Neural progenitor cell (in vitro differentiated cells): Measurements from ENCODE around the gene HFE. TPM values are rescaled to one million over a fixed set of nuclear protein-coding genes. Genes with fewer than 3 reads are reported as not detected.
"Not testable (repeated sequence)": the region's sequence is repeated elsewhere in the genome, so short reads cannot be mapped to it uniquely, and the experiment has no call there.

Experiments used
- DNase-seq: peaks from one replicate; pipeline ENCODE4 v3.0.0-alpha.2; 2016; ENCODE audit warnings: low spot score
- H2AFZ ChIP-seq: fragments of 200-600 bp; sonication (generic); replicated peaks from 2 replicates; pipeline ENCODE4 v1.6.1; 2016; ENCODE audit warnings: antibody characterized with exemption
- H3F3A ChIP-seq: fragments of 200-600 bp; sonication (generic); 2 replicates; pipeline ENCODE4 v1.6.1; 2016; ENCODE audit warnings: antibody characterized with exemption, low read depth
- H3K27ac ChIP-seq: fragments of 200-600 bp; sonication (generic); 2 replicates; pipeline ENCODE4 v1.5.1; 2016; ENCODE audit warnings: mild to moderate bottlenecking
- H3K27me3 ChIP-seq: fragments of 200-600 bp; sonication (generic); 2 replicates; pipeline ENCODE4 v1.6.1; 2016; ENCODE audit warnings: mild to moderate bottlenecking, moderate library complexity
- H3K36me3 ChIP-seq: fragments of 200-600 bp; sonication (generic); 2 replicates; pipeline ENCODE4 v1.5.1; 2016
- H3K4me1 ChIP-seq: fragments of 200-600 bp; sonication (generic); 2 replicates; pipeline ENCODE4 v1.6.1; 2016; ENCODE audit warnings: mixed run types
- H3K4me2 ChIP-seq: fragments of 200-600 bp; sonication (generic); 2 replicates; pipeline ENCODE4 v1.6.1; 2016
- H3K4me3 ChIP-seq: fragments of 200-600 bp; sonication (generic); 2 replicates; pipeline ENCODE4 v1.5.1; 2016
- H3K79me2 ChIP-seq: fragments of 200-600 bp; sonication (generic); 2 replicates; pipeline ENCODE4 v1.6.1; 2016; ENCODE audit warnings: low read depth
- H3K9ac ChIP-seq: fragments of 200-600 bp; sonication (generic); 2 replicates; pipeline ENCODE4 v1.6.1; 2016
- H3K9me3 ChIP-seq: fragments of 200-600 bp; sonication (generic); 2 replicates; pipeline ENCODE4 v1.5.1; 2016; ENCODE audit warnings: low read depth
- H4K20me1 ChIP-seq: fragments of 200-600 bp; sonication (generic); 2 replicates; pipeline ENCODE4 v1.6.1; 2016; ENCODE audit warnings: low read depth
- H3K27ac Mint-ChIP-seq: 3 replicates; pipeline ENCODE4 v1.8.0; 2021; ENCODE audit warnings: mixed read lengths
- H3K27me3 Mint-ChIP-seq: 2 replicates; pipeline ENCODE4 v1.8.0; 2022; ENCODE audit warnings: low read depth, mild to moderate bottlenecking, inconsistent platforms, moderate library complexity, mixed read lengths; ENCODE audit not compliant: insufficient read depth
- H3K36me3 Mint-ChIP-seq: 3 replicates; pipeline ENCODE4 v1.8.0; 2021; ENCODE audit warnings: mixed read lengths
- H3K4me1 Mint-ChIP-seq: 3 replicates; pipeline ENCODE4 v1.8.0; 2021; ENCODE audit warnings: mixed read lengths
- H3K4me3 Mint-ChIP-seq: 3 replicates; pipeline ENCODE4 v1.8.0; 2021; ENCODE audit warnings: mild to moderate bottlenecking, moderate library complexity, mixed read lengths
- H3K9me3 Mint-ChIP-seq: 3 replicates; pipeline ENCODE4 v1.8.0; 2020; ENCODE audit warnings: mixed read lengths
- CTCF ChIP-seq: fragments of 200-600 bp; sonication (generic); IDR thresholded peaks from 2 replicates; pipeline ENCODE4 v1.5.1; 2017; ENCODE audit warnings: antibody characterized with exemption, mild to moderate bottlenecking
- EZH2 ChIP-seq: fragments of 200-600 bp; sonication (generic); IDR thresholded peaks from 2 replicates; pipeline ENCODE4 v1.6.1; 2017; ENCODE audit warnings: antibody characterized with exemption, mild to moderate bottlenecking, moderate library complexity
- EZH2phosphoT487 ChIP-seq: fragments of 200-600 bp; sonication (generic); IDR thresholded peaks from 2 replicates; pipeline ENCODE4 v1.6.1; 2017; ENCODE audit warnings: antibody characterized with exemption
- total RNA-seq: library from RNA; depleted of rRNA; stranded (reverse); fragments of >200 nt; gene quantifications from 2 replicates; pipeline ENCODE4 v1.2.3, GENCODE V29; 2015; ENCODE audit warnings: low replicate concordance

HFE gene
- total RNA-seq, 1 donor from 2014 or later = 0.43 TPM

GRCh38 chr6:26116267-26116666, 29.0 kb downstream of the HFE start:
- no peaks in the 10 kb centered on the region for H3K9me3 Mint-ChIP-seq
- H3F3A ChIP-seq = peaks cover 8% of the 10 kb centered on the region
- H3K4me3 Mint-ChIP-seq = no peak overlapping the region
- peaks cover 8% of the 10 kb centered on the region for H3K4me1 ChIP-seq
- no peak overlapping the region for H3K27ac Mint-ChIP-seq
- TF ChIP-seq CTCF = no peak
- TF ChIP-seq EZH2 = no peak
- TF ChIP-seq EZH2phosphoT487 = no peak
- H3K27me3 Mint-ChIP-seq = no peaks in the 10 kb centered on the region
- H3K9ac ChIP-seq = no peak overlapping the region
- peaks cover 13% of the 10 kb centered on the region for H3K4me1 Mint-ChIP-seq
- no peak overlapping the region for H2AFZ ChIP-seq
- H3K27me3 ChIP-seq = no peaks in the 10 kb centered on the region
- no peaks in the 10 kb centered on the region for H4K20me1 ChIP-seq
- H3K79me2 ChIP-seq = no peaks in the 10 kb centered on the region
- H3K36me3 Mint-ChIP-seq = no peaks in the 10 kb centered on the region
- H3K4me3 ChIP-seq = no peak overlapping the region
- H3K36me3 ChIP-seq = no peaks in the 10 kb centered on the region
- H3K4me2 ChIP-seq = no peak overlapping the region
- no peak overlapping the region for H3K27ac ChIP-seq
- H3K9me3 ChIP-seq = no peaks in the 10 kb centered on the region
- no peak for DNase-seq

- Histone ChIP-seq H3K36me3 (no peaks in the 10 kb centered on the region), H3K9me3 (no peaks in the 10 kb centered on the region), H3K27me3 (no peaks in the 10 kb centered on the region), H3K27ac (no peak overlapping the region), H3K4me1 (peaks cover 16% of the 10 kb centered on the region), H3K4me3 (no peak overlapping the region), H2AFZ (no peak overlapping the region), H4K20me1 (no peaks in the 10 kb centered on the region), H3F3A (peaks cover 31% of the 10 kb centered on the region), H3K9ac (no peak overlapping the region), H3K79me2 (peaks cover under 1% of the 10 kb centered on the region), H3K4me2 (no peak overlapping the region)
- no peak for TF ChIP-seq EZH2
- no peak for TF ChIP-seq EZH2phosphoT487
- TF ChIP-seq CTCF = no peak
- H3K4me3 Mint-ChIP-seq = no peak overlapping the region
- DNase-seq = peak; percentile 33
- H3K36me3 Mint-ChIP-seq = no peaks in the 10 kb centered on the region
- peaks cover 8% of the 10 kb centered on the region for H3K27me3 Mint-ChIP-seq
- H3K27ac Mint-ChIP-seq = no peak overlapping the region
- H3K4me1 Mint-ChIP-seq = peaks cover 25% of the 10 kb centered on the region
- no peaks in the 10 kb centered on the region for H3K9me3 Mint-ChIP-seq
These were observed 31.8 kb downstream of the HFE start for GRCh38 chr6:26118999-26119398.

- Histone ChIP-seq H3F3A (peaks cover 43% of the 10 kb centered on the region), H4K20me1 (peaks cover 11% of the 10 kb centered on the region), H3K4me1 (peaks cover 16% of the 10 kb centered on the region), H3K27ac (peak overlapping the region; percentile 44), H3K79me2 (peaks cover 12% of the 10 kb centered on the region)
- not testable (repeated sequence) for H3K27ac Mint-ChIP-seq, DNase-seq, H3K9me3 ChIP-seq, H3K4me3 ChIP-seq, H3K4me3 Mint-ChIP-seq, H3K27me3 ChIP-seq, H3K9ac ChIP-seq, H3K36me3 Mint-ChIP-seq, H2AFZ ChIP-seq, H3K36me3 ChIP-seq, H3K4me2 ChIP-seq, H3K9me3 Mint-ChIP-seq
- peaks cover 22% of the 10 kb centered on the region for H3K4me1 Mint-ChIP-seq
- H3K27me3 Mint-ChIP-seq = peaks cover 13% of the 10 kb centered on the region
These were observed 32.9 kb downstream of the HFE start for GRCh38 chr6:26120115-26120514.

GRCh38 chr6:26120807-26121140, 33.5 kb downstream of the HFE start:
- DNase-seq = no peak
- no peaks in the 10 kb centered on the region for H3K36me3 ChIP-seq
- no peaks in the 10 kb centered on the region for H3K27me3 ChIP-seq
- H3K36me3 Mint-ChIP-seq = peaks cover 2% of the 10 kb centered on the region
- H3K27ac Mint-ChIP-seq = peak overlapping the region; percentile 51
- H3K4me1 Mint-ChIP-seq = peaks cover 19% of the 10 kb centered on the region
- H3K9ac ChIP-seq = no peak overlapping the region
- H3F3A ChIP-seq = peaks cover 49% of the 10 kb centered on the region
- no peak overlapping the region for H3K4me2 ChIP-seq
- H3K27ac ChIP-seq = peak overlapping the region; percentile 44
- H3K79me2 ChIP-seq = peaks cover 18% of the 10 kb centered on the region
- H4K20me1 ChIP-seq = peaks cover 17% of the 10 kb centered on the region
- peaks cover 16% of the 10 kb centered on the region for H3K4me1 ChIP-seq
- H3K4me3 ChIP-seq = no peak overlapping the region
- peaks cover 13% of the 10 kb centered on the region for H3K27me3 Mint-ChIP-seq
- H3K4me3 Mint-ChIP-seq = no peak overlapping the region
- H3K9me3 ChIP-seq = no peaks in the 10 kb centered on the region
- no peak overlapping the region for H2AFZ ChIP-seq
- TF ChIP-seq CTCF (no peak), EZH2phosphoT487 (no peak), EZH2 (no peak)
- no peaks in the 10 kb centered on the region for H3K9me3 Mint-ChIP-seq
